ENCODE measurements around the gene LDLRAP1. TPM values are rescaled to one million over a fixed set of nuclear protein-coding genes. Genes with fewer than 3 reads are reported as not detected.

Gene LDLRAP1
- total RNA-seq, 1 donor, result 18.5 TPM

DNA sequence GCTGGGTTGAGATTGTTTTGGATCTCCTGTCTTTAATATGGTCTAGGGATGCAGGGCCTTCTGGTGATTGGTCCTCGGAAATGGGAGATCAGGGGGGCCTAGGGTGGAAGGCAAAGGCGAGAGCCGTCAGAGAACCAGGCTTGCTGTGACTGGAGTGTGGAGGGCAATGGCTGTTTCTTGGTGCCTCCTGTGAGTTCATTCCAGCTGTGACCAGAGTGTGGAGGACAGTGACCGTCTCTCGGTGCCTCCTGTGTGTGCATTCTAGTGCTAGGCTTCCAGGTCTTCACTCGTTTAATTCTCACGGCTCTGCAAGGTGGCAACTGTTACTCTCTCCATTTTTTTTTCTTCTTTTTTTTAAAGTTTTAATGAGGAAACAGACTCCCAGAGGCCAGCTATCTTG, 14.1 kb downstream of the LDLRAP1 start:
- DNase-seq (ENCODE audit: insufficient read length, low spot score, missing footprints), result no peak
- no peaks in the 10 kb centered on the region for H3K27me3 ChIP-seq (ENCODE audit: insufficient read depth, low read length)
- H3K36me3 ChIP-seq (ENCODE audit: insufficient read depth, low read length), result peaks cover 27% of the 10 kb centered on the region
- H3K4me1 ChIP-seq (ENCODE audit: insufficient read depth, low read length), result peaks cover 6% of the 10 kb centered on the region
- H3K9me3 ChIP-seq (ENCODE audit: low read depth, low read length), result no peaks in the 10 kb centered on the region
- TF ChIP-seq, protein P1, sequence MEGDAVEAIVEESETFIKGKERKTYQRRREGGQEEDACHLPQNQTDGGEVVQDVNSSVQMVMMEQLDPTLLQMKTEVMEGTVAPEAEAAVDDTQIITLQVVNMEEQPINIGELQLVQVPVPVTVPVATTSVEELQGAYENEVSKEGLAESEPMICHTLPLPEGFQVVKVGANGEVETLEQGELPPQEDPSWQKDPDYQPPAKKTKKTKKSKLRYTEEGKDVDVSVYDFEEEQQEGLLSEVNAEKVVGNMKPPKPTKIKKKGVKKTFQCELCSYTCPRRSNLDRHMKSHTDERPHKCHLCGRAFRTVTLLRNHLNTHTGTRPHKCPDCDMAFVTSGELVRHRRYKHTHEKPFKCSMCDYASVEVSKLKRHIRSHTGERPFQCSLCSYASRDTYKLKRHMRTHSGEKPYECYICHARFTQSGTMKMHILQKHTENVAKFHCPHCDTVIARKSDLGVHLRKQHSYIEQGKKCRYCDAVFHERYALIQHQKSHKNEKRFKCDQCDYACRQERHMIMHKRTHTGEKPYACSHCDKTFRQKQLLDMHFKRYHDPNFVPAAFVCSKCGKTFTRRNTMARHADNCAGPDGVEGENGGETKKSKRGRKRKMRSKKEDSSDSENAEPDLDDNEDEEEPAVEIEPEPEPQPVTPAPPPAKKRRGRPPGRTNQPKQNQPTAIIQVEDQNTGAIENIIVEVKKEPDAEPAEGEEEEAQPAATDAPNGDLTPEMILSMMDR (IDR thresholded peaks at IDR 0.05; ENCODE audit: extremely low read depth, low read depth, low read length), result no peak
- no peak overlapping the region for H3K27ac ChIP-seq (ENCODE audit: low read depth, low read length)
- peaks cover 11% of the 10 kb centered on the region for H3K79me2 ChIP-seq (ENCODE audit: insufficient read depth, low read length)
- H4K20me1 ChIP-seq (ENCODE audit: insufficient read depth, low read length), result peaks cover 52% of the 10 kb centered on the region
- no peak overlapping the region for H3K4me3 ChIP-seq (ENCODE audit: insufficient read depth, low read length)
- no peak overlapping the region for H2AFZ ChIP-seq (ENCODE audit: low read length)
- H3K4me2 ChIP-seq (ENCODE audit: insufficient read depth, low read length), result no peak overlapping the region

DNA sequence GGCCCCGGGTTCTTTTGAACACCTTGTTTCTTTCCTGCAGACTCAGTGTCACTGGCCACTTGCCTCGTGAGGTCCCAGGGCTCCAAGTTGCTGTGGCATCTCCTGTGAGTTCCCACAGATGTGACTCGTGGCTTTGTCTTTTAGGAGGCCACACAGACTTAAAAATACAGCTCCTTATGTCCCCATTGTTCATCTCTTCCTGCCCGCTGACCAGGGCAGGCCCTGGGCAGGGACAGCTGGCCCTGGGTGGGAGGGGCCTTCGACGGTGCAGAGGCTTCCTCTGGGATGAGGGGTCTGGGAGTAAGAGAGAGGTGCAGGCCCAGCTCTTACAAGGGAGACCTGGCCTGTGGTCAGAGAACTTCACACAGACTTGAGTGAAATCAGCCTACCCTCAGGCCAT, 15.6 kb downstream of the LDLRAP1 start:
- Histone ChIP-seq H3K4me1 (ENCODE audit: insufficient read depth, low read length) (peaks cover 6% of the 10 kb centered on the region), H3K27me3 (ENCODE audit: insufficient read depth, low read length) (no peaks in the 10 kb centered on the region), H3K4me3 (ENCODE audit: insufficient read depth, low read length) (no peak overlapping the region), H3K27ac (ENCODE audit: low read depth, low read length) (no peak overlapping the region), H2AFZ (ENCODE audit: low read length) (no peak overlapping the region), H3K9me3 (ENCODE audit: low read depth, low read length) (no peaks in the 10 kb centered on the region), H3K4me2 (ENCODE audit: insufficient read depth, low read length) (no peak overlapping the region), H3K79me2 (ENCODE audit: insufficient read depth, low read length) (peaks cover 11% of the 10 kb centered on the region), H3K36me3 (ENCODE audit: insufficient read depth, low read length) (peaks cover 35% of the 10 kb centered on the region), H4K20me1 (ENCODE audit: insufficient read depth, low read length) (peaks cover 41% of the 10 kb centered on the region)
- TF ChIP-seq, protein P1 (IDR thresholded peaks at IDR 0.05; ENCODE audit: extremely low read depth, low read depth, low read length), result no peak
- DNase-seq (ENCODE audit: insufficient read length, low spot score, missing footprints), result no peak

DNA sequence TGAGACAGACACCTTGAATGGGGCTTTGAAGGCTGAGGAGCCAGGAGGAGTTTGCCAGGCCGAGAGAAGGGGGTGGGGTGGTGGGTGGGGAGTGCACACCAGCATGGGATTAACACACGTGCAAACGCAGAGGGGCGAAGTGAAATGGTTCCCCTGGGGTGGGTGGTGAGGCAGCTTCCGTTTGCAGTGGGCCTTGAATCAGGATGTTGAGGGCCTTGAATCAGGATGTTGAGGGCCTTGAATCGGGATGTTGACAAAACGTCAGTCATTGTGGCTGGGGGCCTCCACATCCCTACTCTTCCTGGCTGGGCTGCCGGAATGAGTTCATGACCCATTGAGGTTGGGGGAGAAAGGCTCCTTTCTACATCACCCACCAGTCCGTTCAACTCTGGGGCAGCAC, 16.6 kb downstream of the LDLRAP1 start:
- no peak for DNase-seq (ENCODE audit: insufficient read length, low spot score, missing footprints)
- Histone ChIP-seq H3K4me3 (ENCODE audit: insufficient read depth, low read length) (no peak overlapping the region), H3K79me2 (ENCODE audit: insufficient read depth, low read length) (peaks cover 6% of the 10 kb centered on the region), H3K9me3 (ENCODE audit: low read depth, low read length) (no peaks in the 10 kb centered on the region), H3K4me2 (ENCODE audit: insufficient read depth, low read length) (no peak overlapping the region), H3K36me3 (ENCODE audit: insufficient read depth, low read length) (peaks cover 30% of the 10 kb centered on the region), H3K4me1 (ENCODE audit: insufficient read depth, low read length) (peaks cover 6% of the 10 kb centered on the region), H3K27ac (ENCODE audit: low read depth, low read length) (no peak overlapping the region), H2AFZ (ENCODE audit: low read length) (no peak overlapping the region), H3K27me3 (ENCODE audit: insufficient read depth, low read length) (no peaks in the 10 kb centered on the region), H4K20me1 (ENCODE audit: insufficient read depth, low read length) (peaks cover 32% of the 10 kb centered on the region)
- TF ChIP-seq, protein P1 (IDR thresholded peaks at IDR 0.05; ENCODE audit: extremely low read depth, low read depth, low read length), result no peak

DNA sequence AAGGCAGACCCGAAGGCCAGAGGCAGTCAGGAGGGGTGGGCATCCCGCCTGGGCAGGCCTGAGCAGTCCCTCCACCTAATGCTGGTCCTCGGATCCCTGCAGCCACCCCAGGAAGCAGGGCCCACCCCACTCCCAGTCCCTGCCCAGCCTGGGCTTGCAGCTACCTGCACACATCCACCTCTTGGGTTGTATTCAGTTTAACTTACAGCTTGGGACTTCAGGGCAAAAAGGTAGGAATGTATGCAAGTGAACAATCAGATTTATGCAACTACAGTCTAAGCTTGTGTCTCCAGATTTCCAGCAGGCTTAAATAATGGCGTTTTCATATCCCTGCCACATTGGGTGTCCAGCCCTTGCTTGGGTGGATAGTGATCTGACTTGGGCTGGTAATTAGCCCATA, 17.4 kb downstream of the LDLRAP1 start:
- H3K4me2 ChIP-seq (ENCODE audit: insufficient read depth, low read length), result no peak overlapping the region
- peaks cover 2% of the 10 kb centered on the region for H3K79me2 ChIP-seq (ENCODE audit: insufficient read depth, low read length)
- no peaks in the 10 kb centered on the region for H3K27me3 ChIP-seq (ENCODE audit: insufficient read depth, low read length)
- no peak overlapping the region for H2AFZ ChIP-seq (ENCODE audit: low read length)
- peaks cover 33% of the 10 kb centered on the region for H3K36me3 ChIP-seq (ENCODE audit: insufficient read depth, low read length)
- H3K4me1 ChIP-seq (ENCODE audit: insufficient read depth, low read length), result peaks cover 6% of the 10 kb centered on the region
- no peak overlapping the region for H3K27ac ChIP-seq (ENCODE audit: low read depth, low read length)
- peaks cover 24% of the 10 kb centered on the region for H4K20me1 ChIP-seq (ENCODE audit: insufficient read depth, low read length)
- no peaks in the 10 kb centered on the region for H3K9me3 ChIP-seq (ENCODE audit: low read depth, low read length)
- no peak for DNase-seq (ENCODE audit: insufficient read length, low spot score, missing footprints)
- TF ChIP-seq, protein P1 (IDR thresholded peaks at IDR 0.05; ENCODE audit: extremely low read depth, low read depth, low read length), result no peak
- no peak overlapping the region for H3K4me3 ChIP-seq (ENCODE audit: insufficient read depth, low read length)
